ENCODE measurements around the gene SOX9. TPM values are rescaled to one million over a fixed set of nuclear protein-coding genes. Genes with fewer than 3 reads are reported as not detected.

The SOX9 gene
- total RNA-seq, 2 donors from 2014 or later = 7.0 to 20.6 TPM

DNA sequence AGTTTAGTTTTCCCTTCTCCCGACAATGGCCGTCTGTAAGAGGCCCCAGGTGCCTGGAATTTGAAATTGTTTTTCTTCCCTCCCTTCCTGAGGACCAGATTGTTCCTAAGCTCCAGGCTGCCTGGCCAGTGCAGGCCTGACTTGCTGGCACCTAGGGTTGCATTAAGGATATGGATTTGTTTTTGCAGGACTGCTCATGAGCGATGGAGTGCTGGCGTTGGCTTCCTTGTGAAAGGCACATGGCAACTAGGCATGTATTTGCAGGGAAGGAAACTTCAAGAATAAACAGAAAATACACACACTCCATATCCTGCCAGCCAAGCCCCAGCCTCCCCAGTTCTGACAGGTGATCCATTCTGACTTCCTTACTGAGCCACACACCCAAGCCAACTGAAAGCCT is 25.5 kb upstream of the SOX9 start:
- H3K9me3 ChIP-seq = no peaks in the 10 kb centered on the region
- no peak for DNase-seq (ENCODE audit: low spot score)
- H3K4me1 ChIP-seq = no peaks in the 10 kb centered on the region
- TF ChIP-seq, protein P1, sequence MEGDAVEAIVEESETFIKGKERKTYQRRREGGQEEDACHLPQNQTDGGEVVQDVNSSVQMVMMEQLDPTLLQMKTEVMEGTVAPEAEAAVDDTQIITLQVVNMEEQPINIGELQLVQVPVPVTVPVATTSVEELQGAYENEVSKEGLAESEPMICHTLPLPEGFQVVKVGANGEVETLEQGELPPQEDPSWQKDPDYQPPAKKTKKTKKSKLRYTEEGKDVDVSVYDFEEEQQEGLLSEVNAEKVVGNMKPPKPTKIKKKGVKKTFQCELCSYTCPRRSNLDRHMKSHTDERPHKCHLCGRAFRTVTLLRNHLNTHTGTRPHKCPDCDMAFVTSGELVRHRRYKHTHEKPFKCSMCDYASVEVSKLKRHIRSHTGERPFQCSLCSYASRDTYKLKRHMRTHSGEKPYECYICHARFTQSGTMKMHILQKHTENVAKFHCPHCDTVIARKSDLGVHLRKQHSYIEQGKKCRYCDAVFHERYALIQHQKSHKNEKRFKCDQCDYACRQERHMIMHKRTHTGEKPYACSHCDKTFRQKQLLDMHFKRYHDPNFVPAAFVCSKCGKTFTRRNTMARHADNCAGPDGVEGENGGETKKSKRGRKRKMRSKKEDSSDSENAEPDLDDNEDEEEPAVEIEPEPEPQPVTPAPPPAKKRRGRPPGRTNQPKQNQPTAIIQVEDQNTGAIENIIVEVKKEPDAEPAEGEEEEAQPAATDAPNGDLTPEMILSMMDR (IDR thresholded peaks at IDR 0.05) = no peak
- no peaks in the 10 kb centered on the region for H3K36me3 ChIP-seq
- no peak overlapping the region for H3K4me3 ChIP-seq
- no peaks in the 10 kb centered on the region for H3K27me3 ChIP-seq
- no peak overlapping the region for H3K27ac ChIP-seq

DNA sequence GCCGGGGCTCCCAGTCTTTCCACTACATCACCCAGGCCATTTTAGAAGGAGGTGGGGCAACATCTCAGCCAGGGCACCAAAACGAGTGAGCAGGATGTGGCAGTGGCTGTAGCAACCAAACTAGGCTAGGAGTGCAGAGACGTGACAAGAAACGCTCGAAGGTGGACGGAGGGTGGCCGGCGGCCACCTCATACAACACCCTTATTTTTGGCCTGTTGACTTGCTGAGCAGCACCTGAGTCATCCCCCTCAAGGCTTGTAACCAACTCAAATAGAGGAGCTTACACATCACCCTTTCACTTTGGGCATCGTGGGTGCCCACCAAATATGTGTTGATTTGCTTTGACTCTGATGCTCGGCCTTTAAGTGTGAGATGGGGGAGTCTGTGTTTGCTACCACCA is 23.7 kb upstream of the SOX9 start:
- DNase-seq (ENCODE audit: low spot score) = peak; percentile 30
- TF ChIP-seq, protein P1 (IDR thresholded peaks at IDR 0.05) = no peak
- no peaks in the 10 kb centered on the region for H3K27me3 ChIP-seq
- no peak overlapping the region for H3K27ac ChIP-seq
- no peaks in the 10 kb centered on the region for H3K9me3 ChIP-seq
- H3K36me3 ChIP-seq = no peaks in the 10 kb centered on the region
- H3K4me3 ChIP-seq = no peak overlapping the region
- no peaks in the 10 kb centered on the region for H3K4me1 ChIP-seq

DNA sequence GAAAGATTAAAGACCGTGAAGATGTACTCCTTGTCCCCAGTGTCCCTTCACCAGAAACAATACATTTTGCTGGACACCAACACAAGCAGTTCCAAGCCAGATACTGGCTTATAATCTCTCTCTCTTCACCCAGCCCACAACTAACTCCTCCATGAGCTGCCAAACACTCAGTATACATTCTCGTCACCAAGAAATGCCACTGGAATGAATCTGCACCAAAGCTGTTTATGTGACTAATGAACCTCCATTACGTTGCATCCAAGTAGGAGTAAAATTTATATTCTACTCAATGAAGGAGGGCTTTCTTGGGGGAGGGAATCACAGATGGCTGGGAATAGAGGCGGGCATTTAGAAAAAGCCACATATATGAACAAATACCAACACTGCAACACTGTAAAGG is 20.9 kb upstream of the SOX9 start:
- TF ChIP-seq, protein P1 (IDR thresholded peaks at IDR 0.05) = no peak
- Histone ChIP-seq H3K27me3 (no peaks in the 10 kb centered on the region), H3K9me3 (no peaks in the 10 kb centered on the region), H3K4me1 (peaks cover 0 to 8% of the 10 kb centered on the region in 2 donors), H3K27ac (no peak overlapping the region), H3K36me3 (no peaks in the 10 kb centered on the region), H3K4me3 (no peak overlapping the region)
- DNase-seq (ENCODE audit: low spot score) = no peak

DNA sequence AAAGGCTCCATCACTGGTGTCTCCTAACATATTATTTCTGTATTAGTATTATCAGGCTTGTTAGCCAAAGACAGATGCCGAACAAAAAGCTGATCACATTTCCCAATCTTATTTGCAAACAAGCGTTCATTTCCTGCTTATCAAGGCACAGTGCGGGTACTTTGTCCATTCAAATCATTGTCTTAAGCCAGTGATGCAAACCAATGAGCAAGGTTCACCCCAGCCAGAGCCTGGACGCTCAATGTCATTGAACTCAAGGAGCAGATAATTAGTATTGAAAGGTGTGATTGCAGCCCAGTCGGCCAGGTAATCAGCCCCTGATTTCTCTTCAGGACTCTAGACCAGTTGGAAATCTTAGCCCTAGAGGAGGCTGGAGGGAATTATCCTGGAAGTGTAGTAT is 20.4 kb upstream of the SOX9 start:
- TF ChIP-seq, protein P1 (IDR thresholded peaks at IDR 0.05) = no peak

DNA sequence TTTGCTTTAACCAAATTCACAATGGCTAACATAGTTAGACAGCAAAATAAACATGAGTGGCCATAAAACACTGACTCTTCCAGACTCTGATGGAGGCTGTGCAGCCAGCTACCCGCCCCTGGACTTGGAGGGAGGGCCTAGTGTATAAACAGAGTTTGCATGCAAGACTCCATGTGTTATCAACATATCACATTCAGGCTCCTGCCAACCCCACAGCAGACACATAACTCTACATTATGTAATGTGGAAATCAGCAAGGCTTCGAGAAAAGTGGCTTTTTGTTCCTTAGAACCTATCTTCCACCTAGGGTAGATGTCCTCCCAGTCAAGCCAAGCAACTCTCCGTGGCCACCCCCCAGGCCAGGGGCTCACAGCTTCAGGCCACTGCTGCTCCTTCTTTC is 19.3 kb upstream of the SOX9 start:
- peak overlapping the region in 1 of 2 donors; percentile 51 for H3K27ac ChIP-seq
- peaks cover 0 to 8% of the 10 kb centered on the region in 2 donors for H3K4me1 ChIP-seq
- peak; percentile 56 for DNase-seq (ENCODE audit: low spot score)
- H3K9me3 ChIP-seq = no peaks in the 10 kb centered on the region
- TF ChIP-seq, protein P1 (IDR thresholded peaks at IDR 0.05) = no peak
- H3K36me3 ChIP-seq = no peaks in the 10 kb centered on the region
- no peak overlapping the region for H3K4me3 ChIP-seq
- H3K27me3 ChIP-seq = no peaks in the 10 kb centered on the region

More for the DNA sequence above, 20.4 kb upstream of the SOX9 start:
- DNase-seq (ENCODE audit: low spot score) = peak; percentile 21
- no peak overlapping the region for H3K4me3 ChIP-seq
- no peak overlapping the region for H3K27ac ChIP-seq
- no peaks in the 10 kb centered on the region for H3K36me3 ChIP-seq
- peaks cover 0 to 8% of the 10 kb centered on the region in 2 donors for H3K4me1 ChIP-seq
- H3K9me3 ChIP-seq = no peaks in the 10 kb centered on the region
- no peaks in the 10 kb centered on the region for H3K27me3 ChIP-seq

DNA sequence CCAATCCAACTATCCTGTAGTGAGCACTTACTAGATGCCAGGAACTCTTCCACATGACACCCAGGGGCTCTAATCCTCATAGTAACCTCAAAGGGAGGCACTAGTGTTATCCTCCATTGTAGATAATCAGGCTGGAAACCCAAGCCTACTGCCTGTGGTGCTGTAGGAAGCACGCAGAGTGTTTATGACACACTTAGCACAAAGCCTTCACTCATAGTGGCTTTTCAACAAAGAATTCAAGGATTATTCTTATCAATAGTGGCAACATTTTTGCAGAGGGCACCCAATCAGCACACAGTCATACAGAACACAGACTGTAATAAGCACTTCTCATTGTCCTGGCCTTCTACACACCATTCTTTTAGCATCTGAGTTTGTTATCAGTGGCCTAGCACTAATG is 18.5 kb upstream of the SOX9 start:
- Histone ChIP-seq H3K9me3 (no peaks in the 10 kb centered on the region), H3K36me3 (no peaks in the 10 kb centered on the region), H3K4me3 (no peak overlapping the region), H3K27ac (peak overlapping the region in 1 of 2 donors; percentile 32), H3K4me1 (peaks cover 0 to 8% of the 10 kb centered on the region in 2 donors), H3K27me3 (no peaks in the 10 kb centered on the region)
- TF ChIP-seq, protein P1 (IDR thresholded peaks at IDR 0.05) = no peak
- DNase-seq (ENCODE audit: low spot score) = peak; percentile 50

All from right atrium auricular region (tissue), 2 donors.